Stimulated activated CD8-positive, alpha-beta memory T cell treated with anti-CD3 and anti-CD28 coated beads, Interleukin-4, amount 100 ng/mL, for 48 hours (primary cell): ENCODE data around the gene EMILIN2.

Source experiments
- DNase-seq: peaks from one replicate; pipeline ENCODE4 v3.0.0-alpha.2; 2020

EMILIN2 gene

DNA sequence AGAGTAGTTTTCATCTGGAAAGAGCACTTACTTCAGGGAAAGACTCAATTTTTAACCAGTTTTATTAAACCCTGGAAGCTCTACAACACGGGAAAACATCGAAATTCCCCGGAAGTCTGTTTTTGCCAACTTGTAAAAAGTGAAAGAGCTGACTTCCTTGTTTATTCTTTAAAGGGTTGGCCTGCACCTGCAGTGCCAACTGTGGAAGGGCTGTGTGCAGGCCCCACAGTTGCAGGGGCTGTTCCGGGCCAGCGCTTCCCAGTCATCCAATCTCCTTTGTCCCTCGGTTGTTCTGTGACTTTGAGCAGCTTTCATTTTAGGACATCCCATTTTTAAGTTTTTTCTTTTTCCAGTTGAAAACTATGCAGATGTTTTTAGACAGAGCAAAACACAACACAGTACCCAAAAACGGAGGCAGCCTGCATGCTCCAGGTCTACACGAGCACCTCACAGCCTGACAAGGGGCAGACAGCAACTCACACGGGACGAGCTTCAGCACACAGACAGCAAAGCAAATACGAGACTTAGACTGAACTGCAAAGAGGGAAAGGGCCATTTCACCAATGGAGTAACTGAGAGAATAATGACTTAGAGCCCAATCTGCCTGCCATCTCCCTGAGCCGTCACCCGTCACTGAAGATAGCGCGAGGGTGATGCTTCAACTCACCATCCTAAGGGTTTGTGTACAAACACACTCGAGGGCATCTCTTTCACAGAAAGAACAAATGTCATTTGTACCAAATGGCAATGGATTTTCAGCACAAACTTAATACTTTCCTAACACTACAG is 70.6 kb downstream of the EMILIN2 start:
- DNase-seq = peak; percentile 24

DNA sequence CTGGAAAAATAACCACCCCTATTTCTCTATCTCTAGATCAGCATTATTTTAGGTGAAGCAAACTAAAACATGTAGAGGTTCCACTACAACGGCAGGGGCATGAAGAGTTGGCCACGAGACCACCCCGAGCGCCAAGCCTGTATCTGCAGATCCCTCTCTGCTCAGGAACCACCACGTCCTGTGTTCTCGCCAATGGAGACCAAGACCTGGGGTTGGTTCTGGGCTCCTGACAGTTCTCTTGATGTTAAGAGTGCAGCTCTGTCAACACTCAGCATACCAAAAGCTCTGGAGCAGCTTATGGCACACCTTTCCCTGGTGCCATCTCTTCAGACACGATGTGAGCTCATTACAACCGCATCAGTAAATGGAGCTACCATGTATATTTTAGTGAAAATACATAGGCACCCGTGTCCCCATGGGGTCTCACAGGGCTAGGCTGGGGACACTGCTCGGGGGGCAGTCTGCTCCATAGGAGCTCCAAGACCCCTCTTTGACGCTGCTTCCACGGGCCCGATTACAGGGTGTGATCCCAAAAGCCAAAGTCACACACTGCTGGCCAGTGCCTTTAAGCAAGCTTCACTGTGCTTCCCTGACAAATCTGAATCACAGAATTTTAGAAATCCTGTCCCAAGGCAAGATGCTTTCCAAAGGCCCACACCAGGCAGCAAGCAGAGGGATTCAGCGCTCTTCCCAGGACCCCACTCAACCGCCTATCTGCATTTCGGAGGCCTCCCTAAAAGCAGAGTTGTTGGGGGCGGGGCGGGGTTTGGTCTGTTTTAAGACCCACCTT is 72.2 kb downstream of the EMILIN2 start:
- DNase-seq = peak; percentile 23

DNA sequence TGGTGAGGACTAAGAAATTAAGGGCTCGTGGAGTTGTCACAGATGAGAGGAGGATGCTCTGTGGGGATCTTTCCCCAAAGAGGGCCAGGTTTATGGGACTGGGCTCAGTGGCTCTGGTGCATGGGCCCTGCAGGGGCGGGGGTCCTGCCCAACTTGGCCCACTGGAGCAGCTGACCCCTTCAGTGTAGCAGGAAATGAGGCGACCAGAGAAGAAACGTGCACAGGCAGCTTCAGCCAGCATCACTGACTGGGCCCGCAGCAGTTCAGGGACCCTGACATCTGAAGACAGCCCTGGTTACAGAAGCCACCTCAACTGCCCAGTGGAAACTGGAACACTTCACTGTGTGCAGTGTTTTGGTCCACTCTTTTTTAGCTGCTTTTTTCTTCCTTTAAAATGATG is 72.8 kb downstream of the EMILIN2 start:
- DNase-seq = peak; percentile 15

DNA sequence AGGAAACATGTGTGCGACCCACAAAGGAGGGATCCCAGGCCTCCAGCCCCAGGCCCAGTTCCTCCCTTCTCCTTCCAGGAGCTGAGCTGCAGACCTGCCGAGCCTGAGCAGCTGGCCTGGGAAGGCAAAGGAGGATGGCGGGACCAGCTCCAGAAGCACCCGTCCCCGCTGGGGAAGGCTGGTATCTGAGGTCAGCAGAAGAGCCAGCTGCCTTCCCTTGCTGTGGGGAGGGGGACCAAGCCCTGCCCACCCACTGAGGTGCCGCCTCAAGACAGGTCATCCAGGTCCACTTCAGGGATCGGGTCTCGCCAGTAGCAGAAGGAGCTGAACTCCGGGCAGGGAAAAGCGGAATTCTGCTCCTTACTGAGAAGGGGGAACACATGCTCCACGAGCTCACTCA is 73.2 kb downstream of the EMILIN2 start:
- peak; percentile 19 for DNase-seq

DNA sequence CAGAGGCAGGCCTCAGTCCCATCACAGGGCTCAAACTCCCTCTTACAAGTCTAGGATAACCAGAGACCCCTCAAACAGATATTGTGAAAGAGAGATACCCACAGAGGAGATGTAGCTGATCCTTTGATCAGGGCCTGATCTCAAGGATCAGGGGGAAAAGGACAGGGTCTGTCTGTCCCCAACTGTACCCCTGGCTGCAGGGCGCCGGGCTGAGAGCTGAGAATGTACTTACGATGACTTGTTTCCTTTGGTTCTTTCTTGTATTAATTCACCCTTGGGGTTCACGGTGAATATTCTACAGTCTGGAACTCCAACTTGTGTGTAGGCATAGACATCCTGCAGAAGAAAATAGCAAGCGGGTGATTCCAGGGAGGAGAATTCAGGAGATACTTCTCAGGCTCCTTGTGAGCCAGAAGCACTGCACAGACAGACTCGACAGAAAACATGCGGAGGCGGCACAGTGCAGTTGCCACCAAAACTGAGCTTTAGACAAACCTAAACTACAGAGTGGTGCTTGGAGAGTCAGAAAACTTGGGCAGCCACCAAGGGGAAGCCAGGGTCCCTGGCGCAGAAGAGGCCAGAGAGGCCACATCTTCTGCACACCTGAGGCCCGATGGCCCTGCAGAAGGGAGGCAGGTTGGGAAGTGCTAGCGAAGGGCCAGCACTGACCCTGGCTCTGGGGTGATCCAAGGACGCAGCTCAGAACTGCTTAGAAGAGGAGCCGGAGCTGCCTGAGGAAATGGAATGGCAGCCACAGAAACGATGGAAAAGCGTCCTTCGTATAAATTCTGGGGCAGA is 73.9 kb downstream of the EMILIN2 start:
- no peak for DNase-seq

DNA sequence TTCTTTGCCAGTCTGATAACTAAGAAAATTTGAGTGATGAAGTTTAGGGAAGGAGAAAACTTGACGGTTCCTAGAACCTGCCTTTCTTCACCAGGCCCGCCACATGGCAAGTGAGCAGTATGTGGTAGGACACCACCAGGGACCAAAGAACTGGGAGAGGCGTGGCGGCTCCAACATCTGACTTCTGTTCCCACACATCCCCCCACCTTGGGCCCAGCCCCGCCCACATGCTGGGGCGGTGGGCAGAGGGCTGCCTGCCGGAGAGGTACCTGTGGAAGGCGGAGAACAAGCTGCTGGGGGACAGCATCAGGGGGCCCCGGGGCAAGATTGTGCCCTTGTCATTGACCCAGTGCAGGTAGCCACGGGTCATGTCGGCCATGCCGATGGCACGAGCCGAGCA is 75.0 kb downstream of the EMILIN2 start:
- DNase-seq = no peak

DNA sequence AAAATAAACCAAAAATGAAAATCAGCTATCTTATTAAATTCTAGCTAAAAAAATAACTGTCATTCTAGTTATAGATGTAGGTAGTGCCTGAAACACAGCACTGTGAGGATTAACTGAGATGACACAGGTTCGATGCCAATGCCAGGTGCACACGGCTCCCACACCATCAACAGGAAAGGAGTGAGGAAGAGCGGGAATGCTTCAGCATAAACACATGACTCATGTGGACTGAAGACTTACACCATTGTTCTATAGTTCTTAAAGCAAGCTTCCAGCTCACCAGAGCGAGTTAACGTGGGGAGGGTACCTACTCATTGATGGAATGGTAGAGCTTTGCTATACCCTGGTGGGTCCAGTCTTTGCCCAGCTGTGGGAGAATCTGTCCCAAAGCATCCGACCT is 76.7 kb downstream of the EMILIN2 start:
- no peak for DNase-seq

DNA sequence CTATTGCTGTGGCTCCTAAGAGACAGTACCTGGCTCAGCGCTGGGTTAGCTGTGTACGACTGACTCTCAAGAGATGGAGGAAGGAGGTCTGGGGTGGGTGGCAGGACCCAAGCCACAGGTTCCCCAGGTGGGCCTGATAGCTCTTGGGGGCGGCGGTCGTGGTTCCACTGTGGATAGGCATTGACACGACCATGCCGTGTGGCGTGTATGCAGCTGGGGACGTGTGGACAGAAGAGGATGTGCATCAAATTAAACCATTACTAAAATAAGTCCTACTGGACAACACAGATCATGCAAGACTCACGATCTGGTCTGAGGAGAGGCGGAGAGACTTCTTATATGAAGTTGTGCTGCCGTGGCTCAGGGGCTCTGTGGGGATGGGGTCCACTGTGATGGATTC is 78.1 kb downstream of the EMILIN2 start:
- no peak for DNase-seq

DNA sequence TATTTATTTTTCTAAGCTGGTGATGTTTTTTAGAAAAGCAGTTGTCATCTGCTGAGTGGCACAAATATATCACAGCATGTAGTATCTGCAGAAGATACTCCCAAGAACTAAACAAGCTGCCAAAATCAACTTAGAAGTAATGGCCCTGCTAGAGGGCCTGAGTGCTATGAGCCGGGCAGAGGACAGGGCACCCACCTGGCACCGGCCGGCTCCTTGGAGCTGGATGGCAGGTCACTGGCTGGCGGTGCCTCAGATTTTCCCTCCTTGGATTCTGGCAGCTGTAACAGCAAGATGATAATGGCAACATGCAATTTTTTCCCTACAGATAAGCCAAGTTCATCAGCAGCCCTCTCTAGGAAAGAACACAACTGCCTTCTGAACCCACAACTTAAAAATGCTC is 79.7 kb downstream of the EMILIN2 start:
- no peak for DNase-seq

DNA sequence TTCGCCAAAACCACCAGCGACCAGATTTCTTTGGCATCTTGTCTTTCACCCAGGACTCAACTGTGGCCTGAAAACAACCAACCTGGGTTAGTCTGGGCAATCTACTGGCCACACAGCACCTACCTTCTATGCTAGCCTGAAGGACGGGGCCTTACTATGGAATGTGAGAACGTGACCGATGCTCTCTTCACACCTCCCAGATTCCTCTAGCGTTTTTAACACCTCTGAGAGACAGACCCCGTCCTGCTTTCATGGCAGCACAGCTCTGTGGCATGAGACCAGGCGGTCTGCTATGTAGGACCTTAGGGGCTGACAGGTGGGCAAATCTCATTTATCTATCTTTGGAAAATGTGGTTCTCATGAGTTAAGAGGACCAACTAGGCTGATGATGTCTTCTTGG is 80.9 kb downstream of the EMILIN2 start:
- no peak for DNase-seq

DNA sequence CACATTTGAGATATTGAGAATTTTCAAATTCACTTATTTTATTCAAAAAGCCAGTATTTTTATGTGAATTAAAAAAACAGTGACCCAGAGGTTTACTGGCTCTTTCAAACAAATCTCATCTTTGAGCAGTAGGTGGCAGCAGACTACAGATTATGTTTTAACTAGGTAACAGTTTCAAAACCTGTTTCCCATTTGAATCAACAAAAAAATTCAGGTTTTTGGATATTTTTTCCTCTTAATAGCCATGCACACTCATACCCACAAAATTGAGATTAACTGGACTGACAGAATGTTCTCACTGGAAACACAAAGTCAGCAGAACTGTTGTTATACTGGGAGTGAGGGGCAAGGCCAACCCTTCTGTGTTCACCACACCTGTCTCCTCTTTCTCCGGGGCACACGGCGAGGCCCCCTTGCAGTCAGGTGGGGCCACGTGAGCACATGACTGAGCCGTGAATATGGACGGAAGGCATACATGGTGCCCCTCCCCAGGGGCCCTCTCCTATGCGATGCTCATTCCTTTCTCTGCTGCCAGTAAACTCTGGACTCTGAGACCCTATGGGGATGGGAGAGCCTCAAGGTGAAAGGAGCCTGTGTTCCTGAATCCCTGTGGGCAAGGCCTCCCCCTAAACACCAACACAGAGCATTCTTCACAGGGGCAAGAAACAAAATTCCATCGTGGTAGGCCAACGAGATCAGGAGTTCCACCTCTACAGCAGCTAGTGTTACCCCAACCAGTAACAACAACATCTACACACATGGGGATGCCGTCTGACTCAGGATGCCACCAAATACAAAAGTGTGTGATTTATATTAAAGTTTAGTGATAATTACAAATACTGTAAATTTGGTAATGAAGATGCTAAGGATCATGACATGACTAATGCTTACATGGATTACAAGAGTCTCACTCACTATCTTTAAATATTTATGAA is 85.7 kb downstream of the EMILIN2 start:
- DNase-seq = no peak

DNA sequence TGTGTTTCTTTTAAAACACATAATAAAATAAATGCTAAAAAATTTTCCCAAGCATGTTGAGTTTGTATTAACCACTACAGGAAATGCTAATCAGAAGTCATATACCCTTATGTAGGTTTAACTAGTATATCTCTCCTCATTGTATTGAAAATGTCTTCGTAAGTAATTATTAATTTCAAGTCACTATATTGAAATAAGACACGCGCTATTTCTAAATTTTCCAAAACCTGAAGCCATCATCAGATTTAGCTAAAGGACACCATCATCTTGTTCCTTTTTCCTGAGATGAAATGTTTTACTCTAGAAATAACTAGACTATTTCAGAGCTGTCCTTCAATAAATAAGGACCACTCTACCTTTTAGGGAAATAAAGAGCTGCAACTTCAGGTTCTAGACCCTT is 87.2 kb downstream of the EMILIN2 start:
- no peak for DNase-seq

DNA sequence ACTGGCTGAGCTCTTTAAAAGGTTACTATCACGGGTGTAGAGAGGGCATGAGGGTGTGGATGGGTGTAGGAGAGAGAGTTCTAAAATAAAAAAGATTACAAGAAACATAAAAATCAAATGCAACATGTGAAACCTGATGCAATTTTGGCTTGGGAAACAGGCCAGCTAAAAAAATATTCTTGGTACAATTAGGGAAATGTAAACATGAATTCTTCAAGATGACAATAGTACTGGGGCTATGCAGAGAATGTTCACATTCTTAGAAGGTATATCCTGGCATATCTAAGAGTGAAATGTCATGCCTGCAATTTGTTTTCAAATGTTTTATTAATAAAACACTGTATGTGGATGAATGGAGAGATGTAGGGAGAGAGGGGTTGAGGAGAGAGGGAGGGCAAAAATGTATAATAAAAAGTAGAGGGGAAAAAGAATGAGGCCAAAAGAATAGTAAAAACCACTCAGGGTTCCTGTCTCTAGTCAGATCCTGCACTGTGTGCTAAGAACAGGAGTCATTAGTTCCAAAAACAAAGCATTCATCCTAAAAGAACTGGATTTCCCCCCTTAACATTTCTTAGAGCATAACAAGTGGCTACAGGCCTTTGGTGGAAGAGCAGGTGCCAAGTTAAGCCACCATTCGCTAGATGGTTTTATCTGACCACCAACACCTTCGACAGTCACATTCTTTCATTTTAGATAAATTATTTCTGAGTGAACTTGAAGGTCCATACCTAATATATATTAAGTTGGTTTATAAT is 88.8 kb downstream of the EMILIN2 start:
- no peak for DNase-seq

DNA sequence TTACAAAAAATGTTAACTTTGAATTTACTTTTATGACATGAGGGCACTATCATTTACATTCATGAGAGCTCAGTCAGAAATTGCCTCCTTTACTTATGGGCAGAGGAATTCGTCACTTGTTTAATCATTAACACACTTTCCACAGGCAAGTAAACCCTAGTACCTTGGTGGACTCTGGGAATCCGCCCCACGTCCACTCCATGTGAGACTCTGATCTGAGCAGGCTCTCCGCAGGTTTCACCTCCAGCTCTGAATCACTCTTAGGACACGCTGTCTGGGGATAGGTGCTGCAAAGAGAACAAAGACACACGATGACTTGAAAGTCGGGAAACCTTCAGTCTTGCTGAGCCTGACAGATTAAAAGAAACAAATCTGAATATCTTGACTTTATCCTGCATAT is 92.5 kb downstream of the EMILIN2 start:
- no peak for DNase-seq

DNA sequence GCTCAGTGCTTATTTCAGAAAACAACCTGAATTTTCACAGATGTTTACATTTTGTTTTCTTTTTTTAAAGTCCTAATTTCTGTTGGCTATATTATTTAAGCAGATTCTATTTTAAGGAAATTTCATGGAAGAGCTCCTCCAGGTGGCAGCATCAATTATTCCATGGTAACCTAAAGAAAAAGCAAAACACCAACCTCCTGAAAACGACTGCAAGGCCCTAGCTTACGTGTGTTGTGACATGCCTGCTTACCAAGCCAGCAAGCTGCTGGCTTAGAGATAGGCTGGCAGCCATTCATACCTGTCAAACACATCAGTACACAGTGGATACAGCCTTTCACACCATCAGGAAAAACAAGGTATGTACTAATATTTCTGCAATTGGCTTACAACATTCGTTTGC is 101.2 kb downstream of the EMILIN2 start:
- no peak for DNase-seq

DNA sequence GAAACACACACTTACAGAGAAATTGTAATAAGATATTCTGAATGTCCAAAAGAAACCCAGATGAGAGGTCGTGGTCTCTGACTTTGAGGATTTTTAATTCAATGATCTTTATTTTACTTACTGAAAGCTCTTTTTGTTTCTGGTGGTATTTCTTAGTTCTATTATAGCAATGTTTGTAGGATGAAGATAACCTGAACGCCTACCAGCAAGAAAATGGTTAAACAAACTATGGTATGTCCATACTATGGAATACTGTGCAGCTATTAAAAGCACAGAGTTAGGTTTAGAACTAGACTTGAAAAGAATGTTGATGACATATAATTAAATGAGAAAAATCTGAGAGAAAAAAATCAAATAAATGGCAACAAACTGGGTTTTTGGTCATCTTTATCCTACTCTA is 105.8 kb downstream of the EMILIN2 start:
- DNase-seq = no peak

DNA sequence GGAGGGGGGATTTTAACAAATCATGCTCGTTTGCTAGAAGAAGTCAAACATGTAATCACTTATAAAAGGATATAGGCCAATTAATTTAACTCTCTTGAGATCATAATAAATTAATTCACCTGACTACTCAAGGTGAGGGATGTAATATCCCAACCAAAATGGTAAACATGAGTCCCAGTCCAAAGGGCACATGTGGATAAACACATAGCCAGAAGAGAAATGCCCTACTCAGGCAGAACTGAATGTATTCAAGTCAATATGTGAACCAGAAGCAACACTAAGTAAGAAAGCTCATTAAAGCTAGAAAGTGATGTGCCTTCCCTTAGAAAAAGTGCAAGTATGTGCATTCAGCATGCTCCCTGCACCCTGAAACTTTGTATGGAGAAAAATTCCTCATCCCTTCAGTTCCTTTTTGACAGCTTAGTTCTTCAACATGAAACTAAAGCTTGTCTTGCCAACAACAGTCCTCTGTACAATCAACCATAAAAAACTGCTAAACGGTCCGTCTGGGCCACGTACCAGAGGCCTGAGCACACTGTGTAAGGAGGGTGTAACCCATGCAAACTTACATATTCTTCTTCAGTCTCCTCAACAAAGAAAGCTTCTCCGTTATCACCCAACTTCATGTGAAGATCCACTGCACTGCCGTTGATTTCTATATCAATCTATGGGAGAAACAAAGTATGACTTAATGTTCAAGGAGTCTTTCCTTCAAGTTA is 107.3 kb downstream of the EMILIN2 start:
- DNase-seq = no peak

DNA sequence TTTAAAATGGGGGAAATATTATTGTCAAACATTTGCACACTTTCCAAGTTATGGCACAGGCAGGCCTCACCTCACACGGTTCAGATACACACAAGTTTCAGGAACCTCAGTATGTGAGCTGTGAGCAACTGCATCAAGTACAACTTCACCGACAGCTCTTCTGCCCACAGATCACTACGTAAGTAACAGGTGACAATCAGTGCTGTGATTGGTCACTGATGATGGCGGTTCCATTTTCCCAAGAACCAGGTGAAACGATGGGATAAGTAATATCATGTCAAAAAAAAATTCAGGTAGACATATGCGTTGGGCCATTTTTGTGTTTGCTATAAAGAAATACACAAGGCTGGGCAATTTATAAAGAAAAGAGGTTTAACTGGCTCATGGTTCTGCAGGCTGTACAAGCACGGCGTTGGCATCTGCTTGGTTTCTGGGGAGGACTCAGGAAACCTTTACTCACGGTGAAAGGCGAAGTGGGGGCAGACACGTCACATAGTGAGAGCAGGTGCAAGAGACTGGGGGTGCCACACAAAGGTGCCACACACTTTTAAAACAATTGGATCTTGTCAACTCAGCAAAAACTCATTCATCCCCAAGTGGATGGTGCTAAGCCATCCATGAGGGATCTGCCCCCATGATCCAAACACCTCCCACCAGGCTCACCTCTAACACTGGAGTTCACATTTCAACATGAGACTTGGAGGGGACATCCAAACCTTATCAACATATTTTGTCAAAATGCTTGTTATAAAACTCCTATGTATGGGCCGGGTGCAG is 108.3 kb downstream of the EMILIN2 start:
- no peak for DNase-seq

DNA sequence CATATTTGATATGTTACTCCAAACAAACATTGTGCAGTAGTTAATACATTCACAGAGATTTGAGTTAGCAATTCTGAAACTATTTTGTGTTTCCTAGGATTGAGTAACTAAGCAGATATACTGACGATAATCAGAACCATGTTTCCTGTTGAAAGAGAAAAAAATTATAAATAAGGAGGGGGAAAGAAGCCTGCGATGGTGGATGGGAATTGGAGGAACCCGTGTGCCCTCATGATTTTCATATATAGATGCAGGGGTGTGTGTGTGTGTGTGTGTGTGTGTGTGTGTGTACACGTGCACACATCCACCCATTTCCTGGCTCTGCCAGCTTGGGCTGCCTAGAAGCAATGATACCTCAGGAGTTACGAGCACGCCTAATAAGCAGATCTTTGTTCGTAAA is 109.2 kb downstream of the EMILIN2 start:
- DNase-seq = no peak

DNA sequence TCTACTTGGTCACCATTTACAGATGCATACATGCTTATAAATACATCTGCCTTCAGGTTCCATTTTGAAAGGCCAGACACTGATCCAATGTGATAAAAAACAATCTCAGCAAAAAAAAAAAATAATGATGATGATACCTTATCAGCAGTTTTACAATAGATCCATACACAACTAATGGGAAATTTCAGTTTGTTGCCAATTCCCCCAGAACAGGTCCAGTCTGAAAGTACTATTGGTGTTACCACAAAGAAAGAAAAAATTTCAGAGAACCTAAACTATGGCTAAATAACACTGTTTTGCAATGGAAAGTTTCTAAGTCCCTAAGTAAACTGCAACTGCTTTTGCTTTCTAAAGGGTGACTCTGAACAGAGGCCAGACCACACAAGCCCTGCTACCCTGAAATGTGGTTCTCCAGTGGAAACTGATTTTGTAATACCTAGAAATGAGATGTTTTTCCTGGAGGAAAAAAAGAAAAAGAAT is 112.1 kb downstream of the EMILIN2 start:
- DNase-seq = no peak
